ENCODE data around the gene KIF1A.
"Not testable (repeated sequence)": the region's sequence is repeated elsewhere in the genome, so short reads cannot be mapped to it uniquely, and the experiment has no call there.

Gene KIF1A

GRCh38 chr2:240691631-240692420 is 128.2 kb downstream of the KIF1A start, which contains the start of gene AQP12A:
AQP12A (plus strand) TSS chr2:240691866; CDS start chr2:240691914, 48 bp downstream.
- not testable (repeated sequence) for H3K36me3 ChIP-seq (ENCODE audit: insufficient read depth, low read length); H3K27ac ChIP-seq (ENCODE audit: low read depth, low read length); H3K4me3 ChIP-seq (ENCODE audit: low read depth, low read length); H2AFZ ChIP-seq (ENCODE audit: low read length, unreplicated experiment); H3K79me2 ChIP-seq (ENCODE audit: control insufficient read depth, insufficient read depth, low read length, unreplicated experiment); H3K4me1 ChIP-seq (ENCODE audit: control insufficient read depth, insufficient read depth, low read length, unreplicated experiment); H3K27me3 ChIP-seq (ENCODE audit: insufficient read depth, low read length)

DNA sequence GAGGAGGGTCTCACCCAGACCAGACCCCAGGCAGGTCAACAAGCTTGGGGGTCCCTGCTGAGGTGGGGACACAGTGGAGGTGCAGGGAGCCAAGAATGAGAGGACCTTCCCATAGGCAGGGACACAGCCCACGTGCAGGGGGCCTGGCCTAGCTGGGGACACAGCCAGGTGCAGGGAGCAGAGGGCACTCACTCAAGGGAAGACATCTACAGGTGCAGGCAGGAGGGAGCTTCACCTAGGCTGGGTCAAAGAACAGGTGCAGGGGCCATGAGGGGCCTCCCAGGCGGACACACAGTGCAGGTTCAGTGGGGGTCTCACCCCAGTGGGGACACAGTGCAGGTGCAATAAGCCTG is 129.0 kb downstream of the KIF1A start:
- H2AFZ ChIP-seq (ENCODE audit: low read length, unreplicated experiment); H3K79me2 ChIP-seq (ENCODE audit: control insufficient read depth, insufficient read depth, low read length, unreplicated experiment); H3K27ac ChIP-seq (ENCODE audit: low read depth, low read length); H3K4me1 ChIP-seq (ENCODE audit: control insufficient read depth, insufficient read depth, low read length, unreplicated experiment); H3K4me3 ChIP-seq (ENCODE audit: low read depth, low read length); H3K36me3 ChIP-seq (ENCODE audit: insufficient read depth, low read length): not testable (repeated sequence)
- peaks cover 13% of the 10 kb centered on the region for H3K27me3 ChIP-seq (ENCODE audit: insufficient read depth, low read length)

DNA sequence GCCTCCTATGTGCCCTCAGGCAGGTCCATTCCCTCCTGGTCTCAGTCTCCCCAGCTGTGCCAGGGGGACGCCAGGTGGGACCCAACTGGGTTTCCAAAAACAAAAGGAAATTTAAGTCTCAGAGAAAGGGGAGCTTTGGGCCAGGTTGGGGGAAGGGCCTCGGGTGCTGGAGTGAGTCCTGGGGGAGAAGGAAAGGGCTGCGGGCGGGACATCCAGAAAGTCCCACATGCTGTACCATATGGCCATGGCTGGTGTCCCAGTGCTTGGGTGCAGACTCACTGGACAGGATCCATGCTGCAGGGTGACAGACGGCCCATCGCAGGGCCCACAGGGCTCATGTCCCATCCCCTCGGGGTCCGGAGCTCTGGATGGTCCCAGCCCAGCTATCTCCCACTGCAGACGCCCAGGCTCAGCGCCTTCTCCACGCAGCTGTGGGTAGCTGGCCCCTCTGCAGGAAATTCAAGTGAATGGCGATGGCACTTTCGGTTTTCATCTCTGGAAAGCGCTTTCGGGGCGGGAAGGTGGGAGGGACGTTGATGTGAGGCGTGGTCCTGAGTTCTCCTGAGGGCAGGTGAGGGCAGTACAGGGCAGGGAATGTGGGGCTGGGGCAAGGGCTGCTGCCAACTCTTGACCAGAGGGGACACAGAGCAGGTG is 129.5 kb downstream of the KIF1A start:
- H3K27me3 ChIP-seq (ENCODE audit: insufficient read depth, low read length): peaks cover 18% of the 10 kb centered on the region
- not testable (repeated sequence) for H3K36me3 ChIP-seq (ENCODE audit: insufficient read depth, low read length); H3K4me3 ChIP-seq (ENCODE audit: low read depth, low read length); H2AFZ ChIP-seq (ENCODE audit: low read length, unreplicated experiment); H3K27ac ChIP-seq (ENCODE audit: low read depth, low read length); H3K4me1 ChIP-seq (ENCODE audit: control insufficient read depth, insufficient read depth, low read length, unreplicated experiment); H3K79me2 ChIP-seq (ENCODE audit: control insufficient read depth, insufficient read depth, low read length, unreplicated experiment)

- Histone ChIP-seq H2AFZ (ENCODE audit: low read length, unreplicated experiment) (no peak overlapping the region), H3K36me3 (ENCODE audit: insufficient read depth, low read length) (no peaks in the 10 kb centered on the region), H3K4me1 (ENCODE audit: control insufficient read depth, insufficient read depth, low read length, unreplicated experiment) (no peaks in the 10 kb centered on the region), H3K4me3 (ENCODE audit: low read depth, low read length) (no peak overlapping the region), H3K27ac (ENCODE audit: low read depth, low read length) (no peak overlapping the region), H3K79me2 (ENCODE audit: control insufficient read depth, insufficient read depth, low read length, unreplicated experiment) (no peaks in the 10 kb centered on the region), H3K27me3 (ENCODE audit: insufficient read depth, low read length) (peaks cover 18% of the 10 kb centered on the region)
Measured at GRCh38 chr2:240689975-240690374, 130.0 kb downstream of the KIF1A start.

- no peak overlapping the region for H3K4me3 ChIP-seq (ENCODE audit: low read depth, low read length)
- H3K27me3 ChIP-seq (ENCODE audit: insufficient read depth, low read length): peaks cover 23% of the 10 kb centered on the region
- H3K79me2 ChIP-seq (ENCODE audit: control insufficient read depth, insufficient read depth, low read length, unreplicated experiment): no peaks in the 10 kb centered on the region
- H2AFZ ChIP-seq (ENCODE audit: low read length, unreplicated experiment): no peak overlapping the region
- H3K36me3 ChIP-seq (ENCODE audit: insufficient read depth, low read length): no peaks in the 10 kb centered on the region
- no peaks in the 10 kb centered on the region for H3K4me1 ChIP-seq (ENCODE audit: control insufficient read depth, insufficient read depth, low read length, unreplicated experiment)
- H3K27ac ChIP-seq (ENCODE audit: low read depth, low read length): no peak overlapping the region
Measured at GRCh38 chr2:240688553-240688919, 131.5 kb downstream of the KIF1A start.

- no peaks in the 10 kb centered on the region for H3K79me2 ChIP-seq (ENCODE audit: control insufficient read depth, insufficient read depth, low read length, unreplicated experiment)
- no peak overlapping the region for H2AFZ ChIP-seq (ENCODE audit: low read length, unreplicated experiment)
- H3K4me1 ChIP-seq (ENCODE audit: control insufficient read depth, insufficient read depth, low read length, unreplicated experiment): no peaks in the 10 kb centered on the region
- no peak overlapping the region for H3K27ac ChIP-seq (ENCODE audit: low read depth, low read length)
- peaks cover 23% of the 10 kb centered on the region for H3K27me3 ChIP-seq (ENCODE audit: insufficient read depth, low read length)
- no peaks in the 10 kb centered on the region for H3K36me3 ChIP-seq (ENCODE audit: insufficient read depth, low read length)
- no peak overlapping the region for H3K4me3 ChIP-seq (ENCODE audit: low read depth, low read length)
Measured at GRCh38 chr2:240687741-240688552, 132.1 kb downstream of the KIF1A start.

DNA sequence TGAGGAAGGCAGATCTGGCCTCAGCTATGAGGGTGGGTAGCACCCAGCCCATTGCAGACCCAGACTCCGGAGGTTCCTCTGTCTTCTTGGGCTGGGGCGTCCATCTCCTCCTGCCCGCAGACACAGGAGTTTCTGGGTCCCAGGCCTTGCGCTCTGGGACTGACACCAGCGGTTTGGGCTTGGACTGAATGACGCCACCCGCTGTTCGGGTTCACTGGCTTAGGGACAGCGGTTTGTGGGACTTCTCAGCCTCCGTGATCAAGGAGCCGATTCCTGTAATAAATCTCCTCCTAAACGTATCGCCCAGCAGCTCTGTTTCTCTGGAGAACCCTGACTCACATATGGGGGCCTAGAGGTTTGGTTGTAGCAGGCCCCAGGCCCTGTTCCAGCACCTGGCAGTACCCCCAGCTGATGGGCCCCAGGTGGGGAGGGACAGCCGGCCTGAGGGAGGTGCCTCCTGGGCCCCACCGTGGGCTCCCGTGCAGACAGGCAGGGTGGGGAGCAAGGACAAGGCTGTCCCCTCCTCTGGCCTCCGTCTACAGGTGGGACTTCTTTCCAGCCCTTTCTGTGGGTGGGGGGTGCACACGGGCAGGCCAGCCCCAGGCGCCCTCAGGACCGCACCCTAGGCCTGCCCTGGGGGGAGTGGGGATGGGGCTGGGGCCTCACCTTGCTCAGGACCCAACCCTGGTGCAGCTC is 132.8 kb downstream of the KIF1A start:
- Histone ChIP-seq H3K4me1 (ENCODE audit: control insufficient read depth, insufficient read depth, low read length, unreplicated experiment) (no peaks in the 10 kb centered on the region), H3K79me2 (ENCODE audit: control insufficient read depth, insufficient read depth, low read length, unreplicated experiment) (no peaks in the 10 kb centered on the region), H3K27me3 (ENCODE audit: insufficient read depth, low read length) (peaks cover 23% of the 10 kb centered on the region), H3K4me3 (ENCODE audit: low read depth, low read length) (no peak overlapping the region), H3K27ac (ENCODE audit: low read depth, low read length) (no peak overlapping the region), H3K36me3 (ENCODE audit: insufficient read depth, low read length) (no peaks in the 10 kb centered on the region), H2AFZ (ENCODE audit: low read length, unreplicated experiment) (no peak overlapping the region)

DNA sequence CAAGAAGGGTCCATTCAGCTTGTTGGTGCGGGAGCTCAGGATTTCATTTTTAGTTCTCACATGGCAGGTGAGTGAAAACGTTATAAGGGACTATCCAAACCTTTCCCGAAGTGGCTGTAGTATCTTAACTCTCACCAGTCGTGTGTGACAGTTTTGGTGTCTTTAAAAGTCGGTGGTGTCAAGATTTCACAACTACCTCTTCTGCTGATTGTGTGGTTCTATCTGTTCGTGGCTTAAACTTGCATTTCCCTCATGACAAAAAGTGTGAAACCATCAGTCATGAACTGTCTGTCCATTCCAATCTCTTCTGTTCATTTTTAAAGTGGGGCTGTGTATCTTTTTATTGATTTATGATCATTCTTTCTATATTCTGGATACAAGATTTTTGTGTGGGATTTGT is 133.6 kb downstream of the KIF1A start:
- H2AFZ ChIP-seq (ENCODE audit: low read length, unreplicated experiment): no peak overlapping the region
- no peaks in the 10 kb centered on the region for H3K4me1 ChIP-seq (ENCODE audit: control insufficient read depth, insufficient read depth, low read length, unreplicated experiment)
- peaks cover 23% of the 10 kb centered on the region for H3K27me3 ChIP-seq (ENCODE audit: insufficient read depth, low read length)
- no peak overlapping the region for H3K27ac ChIP-seq (ENCODE audit: low read depth, low read length)
- no peaks in the 10 kb centered on the region for H3K79me2 ChIP-seq (ENCODE audit: control insufficient read depth, insufficient read depth, low read length, unreplicated experiment)
- H3K36me3 ChIP-seq (ENCODE audit: insufficient read depth, low read length): no peaks in the 10 kb centered on the region
- H3K4me3 ChIP-seq (ENCODE audit: low read depth, low read length): no peak overlapping the region

DNA sequence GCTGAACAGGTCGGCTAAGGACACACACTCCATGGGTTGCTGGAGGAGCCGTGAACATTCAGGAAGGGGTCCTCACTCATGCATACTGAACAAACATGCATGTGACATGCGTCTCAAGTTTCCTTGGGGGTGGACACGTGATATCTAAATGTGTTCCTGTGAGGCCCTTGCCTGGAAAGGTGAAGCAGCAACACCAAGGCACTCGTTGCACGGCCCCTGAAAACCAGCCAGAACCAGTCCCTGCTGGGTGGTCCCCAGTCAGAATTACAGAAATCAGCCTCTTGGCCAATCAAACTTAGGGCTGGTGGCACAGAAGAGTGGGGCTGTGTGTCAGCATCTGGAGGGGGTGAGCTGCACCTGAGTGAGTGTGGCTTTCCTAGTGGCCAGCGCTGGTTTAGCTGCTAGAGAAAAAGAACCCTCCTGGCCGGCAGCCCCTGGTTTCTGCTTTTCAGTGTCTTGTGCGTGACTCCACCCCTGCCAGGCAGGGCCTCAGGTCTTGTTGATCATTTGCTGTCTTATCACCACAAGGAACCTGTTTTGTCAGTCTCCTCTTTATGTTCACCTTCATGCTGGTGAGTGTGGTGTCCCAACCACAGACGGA is 134.1 kb downstream of the KIF1A start:
- no peaks in the 10 kb centered on the region for H3K36me3 ChIP-seq (ENCODE audit: insufficient read depth, low read length)
- no peak overlapping the region for H3K27ac ChIP-seq (ENCODE audit: low read depth, low read length)
- no peak overlapping the region for H3K4me3 ChIP-seq (ENCODE audit: low read depth, low read length)
- peaks cover 23% of the 10 kb centered on the region for H3K27me3 ChIP-seq (ENCODE audit: insufficient read depth, low read length)
- no peaks in the 10 kb centered on the region for H3K4me1 ChIP-seq (ENCODE audit: control insufficient read depth, insufficient read depth, low read length, unreplicated experiment)
- no peak overlapping the region for H2AFZ ChIP-seq (ENCODE audit: low read length, unreplicated experiment)
- no peaks in the 10 kb centered on the region for H3K79me2 ChIP-seq (ENCODE audit: control insufficient read depth, insufficient read depth, low read length, unreplicated experiment)

All from ACC112 (cell line).